ENCODE results near the gene ERBIN. TPM values are rescaled to one million over a fixed set of nuclear protein-coding genes. Genes with fewer than 3 reads are reported as not detected.

The ERBIN gene
- 49.7 and 49.9 TPM in 2 replicates for total RNA-seq

DNA sequence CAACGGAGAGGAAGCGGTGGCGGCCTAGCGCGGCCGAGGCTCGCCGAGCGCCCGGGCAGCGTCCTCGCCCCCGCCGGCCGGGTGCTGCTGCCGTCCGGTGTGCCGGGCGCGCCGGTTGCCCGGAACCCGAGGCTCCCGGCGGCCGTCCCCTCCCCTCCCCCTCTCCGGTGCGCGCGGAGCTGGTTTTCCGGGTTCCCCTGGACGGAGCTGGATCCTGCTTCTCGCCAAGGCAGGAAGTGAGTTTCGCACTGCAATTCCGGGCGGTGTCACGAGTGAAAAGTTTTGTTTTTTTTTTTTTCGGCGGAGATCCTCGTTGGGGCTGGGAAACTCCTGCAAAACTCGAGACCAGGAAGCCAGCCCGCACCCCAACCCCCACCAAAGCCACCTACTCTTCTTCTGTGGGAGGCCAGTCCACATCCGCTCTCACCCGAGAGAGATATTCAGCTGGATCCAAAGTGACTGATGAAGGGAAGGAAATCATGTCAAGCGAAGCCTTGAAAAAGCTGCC is at the start of gene ERBIN:
Gene ERBIN (plus strand): TSS at position 300 of the 508 bp plus-strand sequence. CDS start 66,144 bp downstream, outside the sequence.

Other genes with a start within 250 kb of the ERBIN start
- 7.5 and 12.3 TPM in 2 replicates for gene SGTB, start 204.5 kb upstream of the ERBIN start, total RNA-seq
- gene NLN, start 204.4 kb upstream of the ERBIN start, total RNA-seq = 39.9 and 62.7 TPM in 2 replicates
- gene SREK1, start 217.7 kb downstream of the ERBIN start, total RNA-seq = 18.1 and 23.4 TPM in 2 replicates

Measured in tracheal epithelial cell (primary cell).